ENCODE data around the gene FBXL16. TPM values are rescaled to one million over a fixed set of nuclear protein-coding genes. Genes with fewer than 3 reads are reported as not detected.
A peak's percentile ranks its signal among the peaks of the same experiment; 100 is the strongest.

FBXL16 gene
- total and polyA plus RNA-seq, 2 of the 13 experiments (the other 11 are each of a cell fraction or from before 2014, with no cell fraction given), result 0.22 to 2.0 TPM

GRCh38 chr16:720990-721764 lies 15.6 kb upstream of the FBXL16 start, which contains the start of gene ANTKMT (continued):
- TF ChIP-seq, protein P1, sequence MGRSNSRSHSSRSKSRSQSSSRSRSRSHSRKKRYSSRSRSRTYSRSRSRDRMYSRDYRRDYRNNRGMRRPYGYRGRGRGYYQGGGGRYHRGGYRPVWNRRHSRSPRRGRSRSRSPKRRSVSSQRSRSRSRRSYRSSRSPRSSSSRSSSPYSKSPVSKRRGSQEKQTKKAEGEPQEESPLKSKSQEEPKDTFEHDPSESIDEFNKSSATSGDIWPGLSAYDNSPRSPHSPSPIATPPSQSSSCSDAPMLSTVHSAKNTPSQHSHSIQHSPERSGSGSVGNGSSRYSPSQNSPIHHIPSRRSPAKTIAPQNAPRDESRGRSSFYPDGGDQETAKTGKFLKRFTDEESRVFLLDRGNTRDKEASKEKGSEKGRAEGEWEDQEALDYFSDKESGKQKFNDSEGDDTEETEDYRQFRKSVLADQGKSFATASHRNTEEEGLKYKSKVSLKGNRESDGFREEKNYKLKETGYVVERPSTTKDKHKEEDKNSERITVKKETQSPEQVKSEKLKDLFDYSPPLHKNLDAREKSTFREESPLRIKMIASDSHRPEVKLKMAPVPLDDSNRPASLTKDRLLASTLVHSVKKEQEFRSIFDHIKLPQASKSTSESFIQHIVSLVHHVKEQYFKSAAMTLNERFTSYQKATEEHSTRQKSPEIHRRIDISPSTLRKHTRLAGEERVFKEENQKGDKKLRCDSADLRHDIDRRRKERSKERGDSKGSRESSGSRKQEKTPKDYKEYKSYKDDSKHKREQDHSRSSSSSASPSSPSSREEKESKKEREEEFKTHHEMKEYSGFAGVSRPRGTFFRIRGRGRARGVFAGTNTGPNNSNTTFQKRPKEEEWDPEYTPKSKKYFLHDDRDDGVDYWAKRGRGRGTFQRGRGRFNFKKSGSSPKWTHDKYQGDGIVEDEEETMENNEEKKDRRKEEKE (IDR thresholded peaks at IDR 0.05), result no peak
- TF ChIP-seq ZNF225 (CRISPR knock-in tag; IDR thresholded peaks at IDR 0.05) (no peak; the same call in 1 of the 2 replicates), EZH2 (conservative IDR thresholded peaks at IDR 0.05; ENCODE audit: low read depth, low read length) (no peak), WIZ (CRISPR knock-in tag; IDR thresholded peaks at IDR 0.05) (peak; percentile 69), TOE1 (CRISPR knock-in tag; IDR thresholded peaks at IDR 0.05) (no peak), ZSCAN31 (CRISPR knock-in tag; IDR thresholded peaks at IDR 0.05; ENCODE audit: low read depth) (peak; percentile 76), HDAC2 (CRISPR knock-in tag; IDR thresholded peaks at IDR 0.05) (no peak), ZNF850 (CRISPR knock-in tag; conservative IDR thresholded peaks at IDR 0.05) (no peak), ZSCAN22 (CRISPR knock-in tag; IDR thresholded peaks at IDR 0.05) (no peak), NBN (conservative IDR thresholded peaks at IDR 0.05) (no peak), ZNF501 (CRISPR knock-in tag; IDR thresholded peaks at IDR 0.05) (peak; percentile 60; the same call in 1 of the 2 replicates), ZMYM2 (CRISPR knock-in tag; IDR thresholded peaks at IDR 0.05) (no peak), NKX3-1 (CRISPR knock-in tag; IDR thresholded peaks at IDR 0.05) (peak; percentile 77), SATB2 (CRISPR knock-in tag; IDR thresholded peaks at IDR 0.05) (no peak), AGO2 (optimal IDR thresholded peaks at IDR 0.05; ENCODE audit: low read depth, low read length) (peak; percentile 14), CHCHD3 (CRISPR knock-in tag; IDR thresholded peaks at IDR 0.05) (0 out of 2 replicates have a peak, but pooled peaks have one; percentile 29), MTA1 (CRISPR knock-in tag; IDR thresholded peaks at IDR 0.05; ENCODE audit: borderline replicate concordance) (peak; percentile 12; the same call in 1 of the 2 replicates), NFRKB (IDR thresholded peaks at IDR 0.05) (no peak), TBX3 (IDR thresholded peaks at IDR 0.05; ENCODE audit: borderline replicate concordance) (no peak), HDAC1 (CRISPR knock-in tag; IDR thresholded peaks at IDR 0.05) (peak; percentile 70), MEF2D (CRISPR knock-in tag; IDR thresholded peaks at IDR 0.05) (no peak), ZNF766 (CRISPR knock-in tag; IDR thresholded peaks at IDR 0.05; ENCODE audit: borderline replicate concordance) (0 out of 2 replicates have a peak, but pooled peaks have one; percentile 84), ZFP36L2 (CRISPR knock-in tag; IDR thresholded peaks at IDR 0.05) (no peak; the same call in 1 of the 2 replicates)
- TF ChIP-seq, protein P2, sequence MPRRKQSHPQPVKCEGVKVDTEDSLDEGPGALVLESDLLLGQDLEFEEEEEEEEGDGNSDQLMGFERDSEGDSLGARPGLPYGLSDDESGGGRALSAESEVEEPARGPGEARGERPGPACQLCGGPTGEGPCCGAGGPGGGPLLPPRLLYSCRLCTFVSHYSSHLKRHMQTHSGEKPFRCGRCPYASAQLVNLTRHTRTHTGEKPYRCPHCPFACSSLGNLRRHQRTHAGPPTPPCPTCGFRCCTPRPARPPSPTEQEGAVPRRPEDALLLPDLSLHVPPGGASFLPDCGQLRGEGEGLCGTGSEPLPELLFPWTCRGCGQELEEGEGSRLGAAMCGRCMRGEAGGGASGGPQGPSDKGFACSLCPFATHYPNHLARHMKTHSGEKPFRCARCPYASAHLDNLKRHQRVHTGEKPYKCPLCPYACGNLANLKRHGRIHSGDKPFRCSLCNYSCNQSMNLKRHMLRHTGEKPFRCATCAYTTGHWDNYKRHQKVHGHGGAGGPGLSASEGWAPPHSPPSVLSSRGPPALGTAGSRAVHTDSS (CRISPR knock-in tag; conservative IDR thresholded peaks at IDR 0.05), result no peak
- TF ChIP-seq, protein P3, sequence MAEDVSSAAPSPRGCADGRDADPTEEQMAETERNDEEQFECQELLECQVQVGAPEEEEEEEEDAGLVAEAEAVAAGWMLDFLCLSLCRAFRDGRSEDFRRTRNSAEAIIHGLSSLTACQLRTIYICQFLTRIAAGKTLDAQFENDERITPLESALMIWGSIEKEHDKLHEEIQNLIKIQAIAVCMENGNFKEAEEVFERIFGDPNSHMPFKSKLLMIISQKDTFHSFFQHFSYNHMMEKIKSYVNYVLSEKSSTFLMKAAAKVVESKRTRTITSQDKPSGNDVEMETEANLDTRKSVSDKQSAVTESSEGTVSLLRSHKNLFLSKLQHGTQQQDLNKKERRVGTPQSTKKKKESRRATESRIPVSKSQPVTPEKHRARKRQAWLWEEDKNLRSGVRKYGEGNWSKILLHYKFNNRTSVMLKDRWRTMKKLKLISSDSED (CRISPR knock-in tag; IDR thresholded peaks at IDR 0.05), result no peak
- TF ChIP-seq, protein P4, sequence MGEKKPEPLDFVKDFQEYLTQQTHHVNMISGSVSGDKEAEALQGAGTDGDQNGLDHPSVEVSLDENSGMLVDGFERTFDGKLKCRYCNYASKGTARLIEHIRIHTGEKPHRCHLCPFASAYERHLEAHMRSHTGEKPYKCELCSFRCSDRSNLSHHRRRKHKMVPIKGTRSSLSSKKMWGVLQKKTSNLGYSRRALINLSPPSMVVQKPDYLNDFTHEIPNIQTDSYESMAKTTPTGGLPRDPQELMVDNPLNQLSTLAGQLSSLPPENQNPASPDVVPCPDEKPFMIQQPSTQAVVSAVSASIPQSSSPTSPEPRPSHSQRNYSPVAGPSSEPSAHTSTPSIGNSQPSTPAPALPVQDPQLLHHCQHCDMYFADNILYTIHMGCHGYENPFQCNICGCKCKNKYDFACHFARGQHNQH (CRISPR knock-in tag; IDR thresholded peaks at IDR 0.05), result no peak; the same call in 1 of the 2 replicates
